ENCODE measurements around the gene APBA1. TPM values are rescaled to one million over a fixed set of nuclear protein-coding genes. Genes with fewer than 3 reads are reported as not detected.

Gene APBA1
- total RNA-seq, 1 donor from 2014 or later = 8.4 TPM

- Mint-ChIP-seq H3K4me3 (ENCODE audit: unreplicated experiment) (no peak overlapping the region), H3K27me3 (ENCODE audit: unreplicated experiment) (no peaks in the 10 kb centered on the region), H3K9me3 (ENCODE audit: unreplicated experiment) (no peaks in the 10 kb centered on the region), H3K4me1 (ENCODE audit: unreplicated experiment) (no peaks in the 10 kb centered on the region), H3K36me3 (ENCODE audit: low read depth, unreplicated experiment) (no peaks in the 10 kb centered on the region), H3K27ac (ENCODE audit: unreplicated experiment) (no peak overlapping the region)
- no peak for DNase-seq (ENCODE audit: low spot score)
- no peak for TF ChIP-seq CTCF (IDR thresholded peaks at IDR 0.05; ENCODE audit: unreplicated experiment)
Observed at GRCh38 chr9:69617006-69617405, 55.2 kb downstream of the APBA1 start.

GRCh38 chr9:69615880-69616279 lies 56.3 kb downstream of the APBA1 start:
- Mint-ChIP-seq H3K9me3 (ENCODE audit: unreplicated experiment) (no peaks in the 10 kb centered on the region), H3K27ac (ENCODE audit: unreplicated experiment) (no peak overlapping the region), H3K4me1 (ENCODE audit: unreplicated experiment) (no peaks in the 10 kb centered on the region), H3K27me3 (ENCODE audit: unreplicated experiment) (no peaks in the 10 kb centered on the region), H3K36me3 (ENCODE audit: low read depth, unreplicated experiment) (no peaks in the 10 kb centered on the region), H3K4me3 (ENCODE audit: unreplicated experiment) (no peak overlapping the region)
- no peak for TF ChIP-seq CTCF (IDR thresholded peaks at IDR 0.05; ENCODE audit: unreplicated experiment)
- no peak for DNase-seq (ENCODE audit: low spot score)

- no peak for TF ChIP-seq CTCF (IDR thresholded peaks at IDR 0.05; ENCODE audit: unreplicated experiment)
- Mint-ChIP-seq H3K4me3 (ENCODE audit: unreplicated experiment) (no peak overlapping the region), H3K4me1 (ENCODE audit: unreplicated experiment) (no peaks in the 10 kb centered on the region), H3K36me3 (ENCODE audit: low read depth, unreplicated experiment) (no peaks in the 10 kb centered on the region), H3K9me3 (ENCODE audit: unreplicated experiment) (no peaks in the 10 kb centered on the region), H3K27me3 (ENCODE audit: unreplicated experiment) (no peaks in the 10 kb centered on the region), H3K27ac (ENCODE audit: unreplicated experiment) (no peak overlapping the region)
- no peak for DNase-seq (ENCODE audit: low spot score)
Observed at GRCh38 chr9:69611221-69611620, 61.0 kb downstream of the APBA1 start.

GRCh38 chr9:69609156-69609555 lies 63.0 kb downstream of the APBA1 start:
- Mint-ChIP-seq H3K9me3 (ENCODE audit: unreplicated experiment) (no peaks in the 10 kb centered on the region), H3K4me1 (ENCODE audit: unreplicated experiment) (no peaks in the 10 kb centered on the region), H3K27me3 (ENCODE audit: unreplicated experiment) (no peaks in the 10 kb centered on the region), H3K4me3 (ENCODE audit: unreplicated experiment) (no peak overlapping the region), H3K27ac (ENCODE audit: unreplicated experiment) (no peak overlapping the region), H3K36me3 (ENCODE audit: low read depth, unreplicated experiment) (no peaks in the 10 kb centered on the region)
- no peak for TF ChIP-seq CTCF (IDR thresholded peaks at IDR 0.05; ENCODE audit: unreplicated experiment)
- no peak for DNase-seq (ENCODE audit: low spot score)

- Mint-ChIP-seq H3K36me3 (ENCODE audit: low read depth, unreplicated experiment) (no peaks in the 10 kb centered on the region), H3K9me3 (ENCODE audit: unreplicated experiment) (no peaks in the 10 kb centered on the region), H3K27ac (ENCODE audit: unreplicated experiment) (no peak overlapping the region), H3K27me3 (ENCODE audit: unreplicated experiment) (no peaks in the 10 kb centered on the region), H3K4me3 (ENCODE audit: unreplicated experiment) (no peak overlapping the region), H3K4me1 (ENCODE audit: unreplicated experiment) (peaks cover 6% of the 10 kb centered on the region)
- TF ChIP-seq CTCF (IDR thresholded peaks at IDR 0.05; ENCODE audit: unreplicated experiment) = no peak
- no peak for DNase-seq (ENCODE audit: low spot score)
Observed at GRCh38 chr9:69606089-69606488, 66.1 kb downstream of the APBA1 start.

Measured in endothelial cell (in vitro differentiated cells).